ENCODE measurements around the gene DAZ4. TPM values are rescaled to one million over a fixed set of nuclear protein-coding genes. Genes with fewer than 3 reads are reported as not detected.
"Not testable (repeated sequence)": the region's sequence is repeated elsewhere in the genome, so short reads cannot be mapped to it uniquely, and the experiment has no call there.

The DAZ4 gene, protein sequence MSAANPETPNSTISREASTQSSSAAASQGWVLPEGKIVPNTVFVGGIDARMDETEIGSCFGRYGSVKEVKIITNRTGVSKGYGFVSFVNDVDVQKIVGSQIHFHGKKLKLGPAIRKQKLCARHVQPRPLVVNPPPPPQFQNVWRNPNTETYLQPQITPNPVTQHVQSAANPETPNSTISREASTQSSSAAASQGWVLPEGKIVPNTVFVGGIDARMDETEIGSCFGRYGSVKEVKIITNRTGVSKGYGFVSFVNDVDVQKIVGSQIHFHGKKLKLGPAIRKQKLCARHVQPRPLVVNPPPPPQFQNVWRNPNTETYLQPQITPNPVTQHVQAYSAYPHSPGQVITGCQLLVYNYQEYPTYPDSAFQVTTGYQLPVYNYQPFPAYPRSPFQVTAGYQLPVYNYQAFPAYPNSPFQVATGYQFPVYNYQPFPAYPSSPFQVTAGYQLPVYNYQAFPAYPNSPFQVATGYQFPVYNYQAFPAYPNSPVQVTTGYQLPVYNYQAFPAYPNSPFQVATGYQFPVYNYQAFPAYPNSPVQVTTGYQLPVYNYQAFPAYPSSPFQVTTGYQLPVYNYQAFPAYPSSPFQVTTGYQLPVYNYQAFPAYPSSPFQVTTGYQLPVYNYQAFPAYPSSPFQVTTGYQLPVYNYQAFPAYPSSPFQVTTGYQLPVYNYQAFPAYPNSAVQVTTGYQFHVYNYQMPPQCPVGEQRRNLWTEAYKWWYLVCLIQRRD
- not detected for total RNA-seq

DNA sequence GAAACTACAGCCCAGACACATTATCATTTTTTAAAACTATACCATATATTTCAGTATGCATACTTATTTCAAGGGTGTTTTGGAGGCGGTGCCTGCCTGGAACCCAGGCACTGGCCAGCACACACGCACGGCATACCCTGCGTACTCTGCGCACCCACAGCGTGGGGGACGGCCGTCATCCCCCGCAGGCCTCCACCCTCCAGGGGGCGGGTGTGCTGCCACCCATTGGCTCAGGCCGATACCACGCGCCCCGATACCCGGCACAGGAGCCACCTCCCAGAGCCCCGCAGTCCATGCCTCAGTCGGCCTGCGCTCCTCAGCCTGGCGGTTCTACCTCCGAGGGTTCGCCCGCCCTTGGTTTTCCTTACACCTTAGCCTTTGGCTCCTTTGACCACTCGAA is at the start of gene DAZ4:
TSS of gene DAZ4 (plus strand) at position 301 of the 400 bp plus-strand sequence. CDS start 208 bp downstream, outside the sequence.
- not testable (repeated sequence) for ATAC-seq; DNase-seq (ENCODE audit: low spot score)

GRCh38 chrY:24813293-24813692 is 20.4 kb upstream of the DAZ4 start, which contains the start of gene DAZ3:
DAZ3 (minus strand) TSS chrY:24813393; CDS start chrY:24813185, 208 bp downstream.
- DNase-seq (ENCODE audit: low spot score); ATAC-seq: not testable (repeated sequence)

GRCh38 chrY:24821836-24822235 is 11.9 kb upstream of the DAZ4 start:
- peak; percentile 59 for ATAC-seq

GRCh38 chrY:24824184-24824879 is 9.4 kb upstream of the DAZ4 start:
- DNase-seq (ENCODE audit: low spot score), result not testable (repeated sequence)
- peak; percentile 76 for ATAC-seq

More at GRCh38 chrY:24821836-24822235, 11.9 kb upstream of the DAZ4 start:
- DNase-seq (ENCODE audit: low spot score), result not testable (repeated sequence)

GRCh38 chrY:24825069-24825468 is 8.7 kb upstream of the DAZ4 start:
- DNase-seq (ENCODE audit: low spot score), result not testable (repeated sequence)
- ATAC-seq, result peak; percentile 60

Other genes starting within 250 kb of the DAZ4 start
- gene BPY2B, start 215.9 kb upstream of the DAZ4 start, total RNA-seq, result not detected
- gene DAZ3, start 20.5 kb upstream of the DAZ4 start, total RNA-seq, result not detected
- gene BPY2C, start 218.2 kb downstream of the DAZ4 start, total RNA-seq, result not detected